Gastrocnemius medialis (tissue), 4 donors: ENCODE results near the gene CALHM2. TPM values are rescaled to one million over a fixed set of nuclear protein-coding genes. Genes with fewer than 3 reads are reported as not detected.

Experiments
- ATAC-seq, 2 donors: fragments of 150-250 bp; one replicate each; pipeline ENCODE4 v1.9.1; 2016
- DNase-seq, 2 donors: peaks; one replicate each; pipeline ENCODE4 v3.0.0-alpha.2; 2019
- H3K27ac ChIP-seq, 4 donors: fragments of 200-600 bp; sonication (generic); 1 replicate in 1 of 4; 2 replicates in 3 of 4; pipeline ENCODE4 v1.5.1; 2016 to 2018; ENCODE audit warnings: mild to moderate bottlenecking in 2 of 4, moderate library complexity in 1 of 4
- H3K27me3 ChIP-seq, 3 donors: fragments of 200-600 bp; sonication (generic) in 2 of 3; 1 replicate in 1 of 3; 2 replicates in 2 of 3; pipeline versions ENCODE4 v1.5.1 to v1.6.0; 2016 to 2019; ENCODE audit warnings: mild to moderate bottlenecking in 1 of 3, moderate library complexity in 1 of 3
- H3K36me3 ChIP-seq, 2 donors: fragments of 200-600 bp; sonication (generic) in 1 of 2; one replicate each; pipeline ENCODE4 v1.5.1; 2017 to 2018
- H3K4me1 ChIP-seq, 2 donors: fragments of 200-600 bp; sonication (generic) in 1 of 2; one replicate each; pipeline ENCODE4 v1.5.1; 2016 to 2017; ENCODE audit warnings: mild to moderate bottlenecking in 2 of 2
- H3K4me3 ChIP-seq, 4 donors: fragments of 200-600 bp; sonication (generic) in 3 of 4; 1 replicate in 1 of 4; 2 replicates in 3 of 4; pipeline ENCODE4 v1.5.1; 2016 to 2019; ENCODE audit warnings: mild to moderate bottlenecking in 2 of 4
- H3K9me3 ChIP-seq, 3 donors: fragments of 200-600 bp; sonication (generic) in 2 of 3; 1 replicate in 1 of 3; 2 replicates in 2 of 3; pipeline ENCODE4 v1.5.1; 2016 to 2019
- POLR2A ChIP-seq, 2 donors: fragments of 450-650 bp; IDR thresholded peaks; one replicate each; pipeline ENCODE4 v1.6.1; 2017; ENCODE audit warnings: antibody characterized with exemption in 2 of 2, mild to moderate bottlenecking in 2 of 2, moderate library complexity in 2 of 2
- in situ Hi-C, 4 donors: fragments of 200-750 bp; cut with MboI; loops; one replicate each; pipeline versions ENCODE4 v1.15.0 to v1.8.0; 2017; ENCODE audit warnings: low sequenced_read_pairs in 4 of 4
- intact Hi-C: fragments of 100-400 bp; cut with DNase I; formaldehyde crosslinking; loops from one replicate; pipeline ENCODE4 v1.15.1; 2023; ENCODE audit warnings: low total_unique reads
- total RNA-seq, 4 donors: library from RNA; depleted of rRNA; stranded (reverse); fragments of >200 nt; gene quantifications; one replicate each; pipeline versions ENCODE4 v1.1.0 to v1.2.3, GENCODE V29; 2016
- TF ChIP-seq, protein P1 (sequence below), 5 experiments: fragments of 450-650 bp in 3 of 5; fragments of 200-600 bp in 2 of 5; sonication (generic) in 2 of 5; IDR thresholded peaks in 4 of 5; conservative IDR thresholded peaks in 1 of 5; 1 replicate in 4 of 5; 2 replicates in 1 of 5; pipeline ENCODE4 v1.5.1; 2016 to 2019; ENCODE audit warnings: antibody characterized with exemption in 5 of 5, mild to moderate bottlenecking in 3 of 5, moderate library complexity in 3 of 5

Gene CALHM2
- total RNA-seq, 4 donors from 2014 or later, result 8.9 to 19.8 (median 16.9) TPM

DNA sequence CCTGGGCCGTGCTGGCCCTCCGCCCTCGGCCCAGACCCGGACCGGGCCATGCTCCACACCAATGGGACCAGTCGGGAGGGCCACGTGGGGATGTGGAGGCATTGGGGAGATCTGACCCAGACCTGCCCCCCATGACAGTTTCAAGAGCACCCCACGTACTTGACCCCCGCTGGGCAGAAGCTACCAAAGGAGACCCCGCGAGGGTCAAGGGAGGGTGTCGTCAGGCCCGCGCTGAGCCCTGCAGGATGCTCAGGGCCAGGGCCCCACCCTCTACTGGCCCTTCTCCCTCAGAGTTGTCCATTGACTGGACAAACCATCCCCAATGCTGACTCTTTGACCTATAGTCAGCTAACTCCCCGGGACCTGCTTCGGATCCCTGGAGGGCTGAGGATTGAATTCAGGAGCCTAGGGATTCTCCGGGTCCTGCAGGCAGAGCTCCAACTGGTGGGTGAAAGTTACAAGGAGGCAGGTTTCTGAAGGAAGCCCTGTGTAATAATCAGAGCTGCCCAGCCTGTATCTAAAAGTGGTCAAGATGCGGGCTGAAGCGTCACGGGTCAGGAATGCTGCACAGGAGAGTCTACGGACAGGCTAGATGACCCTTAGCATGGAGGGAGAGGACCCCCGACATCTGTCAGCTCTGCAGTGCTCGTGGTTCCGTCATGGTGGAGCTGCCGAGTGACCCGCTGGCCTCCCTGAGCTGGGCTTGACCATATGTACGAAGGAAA lies 498 bp upstream of the CALHM2 start:
- H3K27me3 ChIP-seq, result peaks cover 0 to 9% (median 0%) of the 10 kb centered on the region in 3 donors
- H3K36me3 ChIP-seq, result peaks cover 0 to 24% of the 10 kb centered on the region in 2 donors
- no peaks in the 10 kb centered on the region for H3K9me3 ChIP-seq
- peak overlapping the region; percentile 65 to 74 (median 69) for H3K4me3 ChIP-seq
- H3K27ac ChIP-seq, result peak overlapping the region; percentile 80 to 88 (median 84)
- intact Hi-C loops, result no loop called here
- peaks cover 10 to 14% of the 10 kb centered on the region in 2 donors for H3K4me1 ChIP-seq
- TF ChIP-seq POLR2A (IDR thresholded peaks at IDR 0.05), result no peak
- TF ChIP-seq, protein P1, sequence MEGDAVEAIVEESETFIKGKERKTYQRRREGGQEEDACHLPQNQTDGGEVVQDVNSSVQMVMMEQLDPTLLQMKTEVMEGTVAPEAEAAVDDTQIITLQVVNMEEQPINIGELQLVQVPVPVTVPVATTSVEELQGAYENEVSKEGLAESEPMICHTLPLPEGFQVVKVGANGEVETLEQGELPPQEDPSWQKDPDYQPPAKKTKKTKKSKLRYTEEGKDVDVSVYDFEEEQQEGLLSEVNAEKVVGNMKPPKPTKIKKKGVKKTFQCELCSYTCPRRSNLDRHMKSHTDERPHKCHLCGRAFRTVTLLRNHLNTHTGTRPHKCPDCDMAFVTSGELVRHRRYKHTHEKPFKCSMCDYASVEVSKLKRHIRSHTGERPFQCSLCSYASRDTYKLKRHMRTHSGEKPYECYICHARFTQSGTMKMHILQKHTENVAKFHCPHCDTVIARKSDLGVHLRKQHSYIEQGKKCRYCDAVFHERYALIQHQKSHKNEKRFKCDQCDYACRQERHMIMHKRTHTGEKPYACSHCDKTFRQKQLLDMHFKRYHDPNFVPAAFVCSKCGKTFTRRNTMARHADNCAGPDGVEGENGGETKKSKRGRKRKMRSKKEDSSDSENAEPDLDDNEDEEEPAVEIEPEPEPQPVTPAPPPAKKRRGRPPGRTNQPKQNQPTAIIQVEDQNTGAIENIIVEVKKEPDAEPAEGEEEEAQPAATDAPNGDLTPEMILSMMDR (IDR thresholded peaks at IDR 0.05 in 4 of 5, conservative IDR thresholded peaks at IDR 0.05 in 1 of 5), result no peak
- ATAC-seq, result no peak
- DNase-seq, result no peak
- in situ Hi-C loops, result no loop called here

DNA sequence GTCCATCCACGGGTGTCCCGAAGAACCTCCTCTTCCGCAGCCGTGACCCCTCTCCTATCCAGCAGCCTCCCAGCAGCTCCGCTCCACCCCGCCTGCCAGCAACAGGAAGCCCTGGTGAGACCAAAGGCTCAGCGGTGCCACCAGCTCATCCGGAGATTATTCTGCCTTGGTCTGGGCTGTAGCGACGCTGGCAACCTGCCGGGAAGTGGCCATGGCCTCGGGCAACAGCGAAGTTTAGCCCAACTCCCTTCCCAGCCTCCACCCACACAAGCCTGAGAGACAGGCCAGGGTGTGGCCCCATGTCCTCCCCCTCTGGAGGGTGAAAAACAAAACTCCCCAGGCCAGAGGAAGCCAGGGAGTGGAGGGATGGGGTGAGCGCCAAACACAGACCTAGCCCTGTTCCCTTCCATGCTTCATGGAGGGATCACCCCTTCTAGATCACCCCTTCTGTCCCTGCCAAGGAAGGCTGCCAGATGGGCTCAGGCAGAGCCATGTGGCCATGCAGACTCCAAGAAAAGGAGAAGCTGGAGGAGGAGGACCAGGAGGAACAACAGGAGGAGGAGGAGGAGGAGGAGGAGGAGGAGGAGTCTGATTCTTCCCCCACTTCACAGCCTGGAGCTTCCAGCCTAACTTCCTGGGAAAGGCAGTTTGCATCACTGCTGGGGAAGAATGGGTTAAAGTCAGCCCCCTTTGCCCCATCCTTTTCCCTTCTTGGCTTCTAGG lies 918 bp downstream of the CALHM2 start:
- intact Hi-C loops, result no loop called here
- peak; percentile 48 to 57 for ATAC-seq

DNA sequence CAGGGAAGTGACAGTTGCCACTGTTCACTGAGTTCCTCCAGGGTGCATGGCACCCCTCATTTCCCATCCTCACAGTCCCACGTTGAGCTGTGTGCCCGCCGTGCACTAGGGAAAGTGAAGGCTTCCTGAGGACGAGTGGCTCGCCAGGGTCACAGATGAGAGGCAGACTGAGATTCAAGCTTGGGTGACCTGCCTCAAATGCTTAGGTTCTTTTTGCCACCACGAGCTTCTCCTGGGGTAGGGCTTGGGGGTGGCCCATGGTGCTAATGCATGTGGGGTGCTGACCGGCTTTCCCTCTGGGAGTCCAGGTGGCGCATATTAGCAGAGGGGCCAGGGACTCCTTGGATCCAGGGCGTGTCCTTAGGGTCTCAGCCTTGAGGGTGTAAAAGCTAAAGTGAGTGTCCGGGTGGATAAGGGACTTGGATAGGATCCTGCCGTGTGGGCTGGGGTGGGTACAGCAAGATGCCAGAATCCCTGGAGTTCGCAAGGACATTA lies 1.9 kb downstream of the CALHM2 start:
- Histone ChIP-seq H3K9me3 (no peaks in the 10 kb centered on the region), H3K4me1 (peaks cover 22% of the 10 kb centered on the region in 2 donors), H3K27ac (peak overlapping the region; percentile 80 to 88 (median 84)), H3K27me3 (peaks cover 0 to 9% (median 0%) of the 10 kb centered on the region in 3 donors), H3K36me3 (peaks cover 0 to 44% of the 10 kb centered on the region in 2 donors), H3K4me3 (peak overlapping the region; percentile 65 to 74 (median 69))
- TF ChIP-seq, protein P1 (IDR thresholded peaks at IDR 0.05 in 4 of 5, conservative IDR thresholded peaks at IDR 0.05 in 1 of 5), result no peak
- TF ChIP-seq POLR2A (IDR thresholded peaks at IDR 0.05), result no peak
- intact Hi-C loops, result no loop called here
- ATAC-seq (no peak), DNase-seq (no peak)
- in situ Hi-C loops, result no loop called here

More for the DNA sequence above, 918 bp downstream of the CALHM2 start:
- DNase-seq, result peak; percentile 30 to 51
- H3K27me3 ChIP-seq, result peaks cover 0 to 9% (median 0%) of the 10 kb centered on the region in 3 donors
- peaks cover 16 to 17% of the 10 kb centered on the region in 2 donors for H3K4me1 ChIP-seq
- in situ Hi-C loops, result no loop called here
- TF ChIP-seq, protein P1 (IDR thresholded peaks at IDR 0.05 in 4 of 5, conservative IDR thresholded peaks at IDR 0.05 in 1 of 5), result no peak
- TF ChIP-seq POLR2A (IDR thresholded peaks at IDR 0.05), result peak in 1 of 2 donors; percentile 8
- no peaks in the 10 kb centered on the region for H3K9me3 ChIP-seq
- H3K4me3 ChIP-seq, result peak overlapping the region; percentile 65 to 74 (median 69)
- peaks cover 0 to 38% of the 10 kb centered on the region in 2 donors for H3K36me3 ChIP-seq
- peak overlapping the region; percentile 80 to 88 (median 84) for H3K27ac ChIP-seq

DNA sequence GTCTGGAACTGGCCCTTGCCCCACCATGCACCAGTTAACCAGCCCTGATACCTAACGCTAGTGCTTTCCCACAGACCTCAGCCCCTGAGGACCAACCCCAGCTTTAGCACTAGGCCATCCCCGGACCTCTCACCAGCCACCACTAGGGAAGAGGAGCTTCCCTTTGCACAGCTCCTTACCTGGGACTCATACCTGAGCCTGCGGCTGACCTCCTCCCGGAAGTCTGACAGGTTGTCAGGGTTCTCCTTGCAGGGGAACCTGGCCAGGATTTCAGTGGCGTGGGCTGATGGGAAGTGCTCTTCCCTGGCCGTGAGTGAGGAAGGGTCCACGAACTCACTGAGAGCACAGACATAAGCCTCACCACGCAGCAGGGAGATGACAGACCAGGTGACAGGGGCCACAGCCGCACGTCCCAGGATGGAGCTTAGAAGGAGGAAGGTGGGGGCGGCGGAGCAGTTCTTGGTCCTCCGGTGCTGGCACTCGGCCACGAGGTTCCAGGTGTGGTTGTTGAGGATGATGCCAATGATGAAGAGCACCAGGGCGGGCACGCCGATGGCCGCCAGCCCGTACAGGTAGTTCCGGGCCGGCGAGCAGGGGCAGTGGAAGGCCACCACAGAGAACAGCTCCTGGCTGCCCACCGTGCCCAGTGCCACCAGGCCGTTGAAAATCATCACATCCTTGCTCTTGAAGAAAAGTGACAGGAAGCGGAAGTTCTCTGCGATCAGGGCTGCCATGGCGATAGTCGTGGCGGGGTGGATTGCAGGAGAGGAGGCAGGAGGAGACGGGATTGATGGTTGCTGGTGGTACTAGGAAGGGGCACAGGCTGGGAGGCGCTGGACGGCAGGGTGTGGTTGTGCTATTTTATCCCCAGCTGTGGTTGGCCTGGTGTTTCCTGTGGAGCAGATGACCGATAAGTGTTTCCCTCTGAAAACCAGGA lies 2.7 kb downstream of the CALHM2 start:
- in situ Hi-C loops (no loop called here), intact Hi-C loops (no loop called here)
- peaks cover 0 to 51% of the 10 kb centered on the region in 2 donors for H3K36me3 ChIP-seq
- DNase-seq (no peak), ATAC-seq (no peak)
- H3K27me3 ChIP-seq, result peaks cover 0 to 9% (median 0%) of the 10 kb centered on the region in 3 donors
- peaks cover 29 to 30% of the 10 kb centered on the region in 2 donors for H3K4me1 ChIP-seq
- TF ChIP-seq, protein P1 (IDR thresholded peaks at IDR 0.05 in 4 of 5, conservative IDR thresholded peaks at IDR 0.05 in 1 of 5), result no peak
- no peak for TF ChIP-seq POLR2A (IDR thresholded peaks at IDR 0.05)
- H3K4me3 ChIP-seq, result peak overlapping the region; percentile 10 to 70 (median 66)
- H3K9me3 ChIP-seq, result no peaks in the 10 kb centered on the region
- H3K27ac ChIP-seq, result peak overlapping the region; percentile 80 to 88 (median 84)
